SK-N-SH (cell line): ENCODE results near the gene ELP4.
A peak's percentile ranks its signal among the peaks of the same experiment; 100 is the strongest.

Source experiments
- CTCF ChIP-seq: fragments of 200-600 bp; sonication (generic); IDR thresholded peaks from 2 replicates; pipeline ENCODE4 v1.6.1; 2017; ENCODE audit warnings: antibody characterized with exemption, mild to moderate bottlenecking, moderate library complexity
- EZH2phosphoT487 ChIP-seq: fragments of 200-600 bp; sonication (generic); IDR thresholded peaks from 2 replicates; pipeline ENCODE4 v1.6.1; 2017; ENCODE audit warnings: low read depth, mixed run types, mild to moderate bottlenecking, antibody characterized with exemption, moderate library complexity, borderline replicate concordance
- GABPA ChIP-seq: IDR thresholded peaks from 2 replicates; pipeline ENCODE4 v1.4.0; 2012; ENCODE audit warnings: low read depth, mild to moderate bottlenecking
- MAX ChIP-seq: IDR thresholded peaks from 2 replicates; pipeline ENCODE4 v1.4.0; 2012; ENCODE audit warnings: low read depth
- POLR2AphosphoS5 ChIP-seq: IDR thresholded peaks from 2 replicates; pipeline ENCODE4 v1.6.1; 2012; ENCODE audit warnings: low read depth, low read length
- REST ChIP-seq: IDR thresholded peaks from 2 replicates; pipeline ENCODE4 v1.6.1; 2012; ENCODE audit warnings: mild to moderate bottlenecking, low read depth, low read length, moderate library complexity
- SIN3A ChIP-seq: IDR thresholded peaks from 2 replicates; pipeline ENCODE4 v1.6.1; 2012; ENCODE audit warnings: low read depth, mild to moderate bottlenecking, low read length, moderate library complexity, borderline replicate concordance

GRCh38 chr11:31817054-31817620 is 307.6 kb downstream of the ELP4 start:
- TF ChIP-seq EZH2phosphoT487: peak; percentile 50; the same call in 1 of the 2 replicates
- no peak for TF ChIP-seq CTCF
- TF ChIP-seq MAX: no peak
- TF ChIP-seq POLR2AphosphoS5: no peak
- TF ChIP-seq SIN3A: no peak
- TF ChIP-seq REST: no peak
- TF ChIP-seq GABPA: no peak
